LNCaP clone FGC (cell line): Measurements from ENCODE around the gene GSTA1.

ENCODE experiments used
- DNase-seq: peaks from one replicate; pipeline ENCODE4 v3.0.0-alpha.2; 2011; ENCODE audit warnings: low read depth
- H3K4me3 ChIP-seq: 2 replicates; pipeline ENCODE4 v1.5.1; 2011; ENCODE audit warnings: mild to moderate bottlenecking, low read depth, low read length, control low read depth
- TF ChIP-seq, protein P1 (sequence below): IDR thresholded peaks from 2 replicates; pipeline ENCODE4 v1.5.1; 2012; ENCODE audit warnings: mild to moderate bottlenecking; ENCODE audit not compliant: control insufficient read depth, insufficient read depth; ENCODE audit errors: extremely low read depth

GSTA1 gene

GRCh38 chr6:52746213-52746612 is 57.4 kb downstream of the GSTA1 start:
- TF ChIP-seq, protein P1, sequence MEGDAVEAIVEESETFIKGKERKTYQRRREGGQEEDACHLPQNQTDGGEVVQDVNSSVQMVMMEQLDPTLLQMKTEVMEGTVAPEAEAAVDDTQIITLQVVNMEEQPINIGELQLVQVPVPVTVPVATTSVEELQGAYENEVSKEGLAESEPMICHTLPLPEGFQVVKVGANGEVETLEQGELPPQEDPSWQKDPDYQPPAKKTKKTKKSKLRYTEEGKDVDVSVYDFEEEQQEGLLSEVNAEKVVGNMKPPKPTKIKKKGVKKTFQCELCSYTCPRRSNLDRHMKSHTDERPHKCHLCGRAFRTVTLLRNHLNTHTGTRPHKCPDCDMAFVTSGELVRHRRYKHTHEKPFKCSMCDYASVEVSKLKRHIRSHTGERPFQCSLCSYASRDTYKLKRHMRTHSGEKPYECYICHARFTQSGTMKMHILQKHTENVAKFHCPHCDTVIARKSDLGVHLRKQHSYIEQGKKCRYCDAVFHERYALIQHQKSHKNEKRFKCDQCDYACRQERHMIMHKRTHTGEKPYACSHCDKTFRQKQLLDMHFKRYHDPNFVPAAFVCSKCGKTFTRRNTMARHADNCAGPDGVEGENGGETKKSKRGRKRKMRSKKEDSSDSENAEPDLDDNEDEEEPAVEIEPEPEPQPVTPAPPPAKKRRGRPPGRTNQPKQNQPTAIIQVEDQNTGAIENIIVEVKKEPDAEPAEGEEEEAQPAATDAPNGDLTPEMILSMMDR, result no peak
- no peak overlapping the region for H3K4me3 ChIP-seq
- no peak for DNase-seq

GRCh38 chr6:52745764-52746201 is 57.8 kb downstream of the GSTA1 start:
- no peak for DNase-seq
- no peak overlapping the region for H3K4me3 ChIP-seq
- TF ChIP-seq, protein P1, result no peak

GRCh38 chr6:52741872-52742271 is 61.7 kb downstream of the GSTA1 start:
- no peak for DNase-seq
- H3K4me3 ChIP-seq, result no peak overlapping the region
- TF ChIP-seq, protein P1, result no peak
